SJCRH30 (cell line): ENCODE data around the gene NLRP11. TPM values are rescaled to one million over a fixed set of nuclear protein-coding genes. Genes with fewer than 3 reads are reported as not detected.

Experiments
- DNase-seq, 2 experiments: peaks; one replicate each; pipeline ENCODE4 v3.0.0-alpha.2; 2015 to 2020
- H3K27ac ChIP-seq: fragments of 250-450 bp; sonication (Bioruptor Pico); 2 replicates; pipeline ENCODE4 v1.5.1; 2020; ENCODE audit warnings: mild to moderate bottlenecking, moderate library complexity
- H3K27me3 ChIP-seq: fragments of 250-450 bp; sonication (Bioruptor Pico); 2 replicates; pipeline ENCODE4 v1.5.1; 2020; ENCODE audit warnings: mild to moderate bottlenecking, moderate library complexity
- H3K36me3 ChIP-seq: fragments of 250-450 bp; sonication (Bioruptor Pico); 2 replicates; pipeline ENCODE4 v1.5.1; 2020; ENCODE audit warnings: mild to moderate bottlenecking, moderate library complexity
- H3K4me1 ChIP-seq: fragments of 250-450 bp; sonication (Bioruptor Pico); 2 replicates; pipeline ENCODE4 v1.5.1; 2020; ENCODE audit warnings: mild to moderate bottlenecking, moderate library complexity
- H3K4me3 ChIP-seq: fragments of 250-450 bp; sonication (Bioruptor Pico); 2 replicates; pipeline ENCODE4 v1.5.1; 2020; ENCODE audit warnings: mild to moderate bottlenecking, moderate library complexity
- H3K9me3 ChIP-seq: fragments of 250-450 bp; sonication (Bioruptor Pico); replicated peaks from 2 replicates; pipeline ENCODE4 v1.5.1; 2020; ENCODE audit warnings: mild to moderate bottlenecking, moderate library complexity
- total RNA-seq: library from RNA; depleted of rRNA; stranded (reverse); fragments of >200 nt; shearing (Covaris generic); gene quantifications from 2 replicates; pipeline ENCODE4 v1.2.3, GENCODE V29; 2014; rRNA removed

Gene NLRP11
- total RNA-seq, result 4.6 and 4.9 TPM in 2 replicates

- Histone ChIP-seq H3K36me3 (no peaks in the 10 kb centered on the region), H3K9me3 (no peaks in the 10 kb centered on the region), H3K4me3 (no peak within 1 kb of the TSS), H3K27ac (no peak within 1 kb of the TSS), H3K27me3 (no peaks in the 10 kb centered on the region), H3K4me1 (no peaks in the 10 kb centered on the region)
- DNase-seq, result no peak
These were observed at the start of gene NLRP11 for GRCh38 chr19:55831846-55832245. Gene NLRP11, minus strand, starts transcription at chr19:55831999. Its CDS starts 13,825 bp downstream, at chr19:55818174.

- no peaks in the 10 kb centered on the region for H3K4me1 ChIP-seq
These were observed 45.4 kb upstream of the NLRP11 start for GRCh38 chr19:55877211-55877610.

GRCh38 chr19:55870736-55871135 lies 38.9 kb upstream of the NLRP11 start:
- Histone ChIP-seq H3K9me3 (no peaks in the 10 kb centered on the region; the same call in 1 of the 2 replicates), H3K27me3 (no peaks in the 10 kb centered on the region; the same call in 1 of the 2 replicates), H3K4me1 (no peaks in the 10 kb centered on the region), H3K4me3 (no peak overlapping the region), H3K27ac (no peak overlapping the region), H3K36me3 (no peaks in the 10 kb centered on the region)
- DNase-seq, result no peak

More at GRCh38 chr19:55877211-55877610, 45.4 kb upstream of the NLRP11 start:
- no peaks in the 10 kb centered on the region for H3K36me3 ChIP-seq
- H3K27ac ChIP-seq, result no peak overlapping the region
- no peaks in the 10 kb centered on the region; the same call in 1 of the 2 replicates for H3K9me3 ChIP-seq
- H3K4me3 ChIP-seq, result no peak overlapping the region
- no peak for DNase-seq
- no peaks in the 10 kb centered on the region for H3K27me3 ChIP-seq

GRCh38 chr19:55867101-55867500 lies 35.3 kb upstream of the NLRP11 start:
- DNase-seq, result no peak
- H3K4me1 ChIP-seq, result no peaks in the 10 kb centered on the region

GRCh38 chr19:55866521-55866920 lies 34.7 kb upstream of the NLRP11 start:
- H3K4me1 ChIP-seq, result no peaks in the 10 kb centered on the region
- no peaks in the 10 kb centered on the region for H3K36me3 ChIP-seq
- no peaks in the 10 kb centered on the region; the same call in 1 of the 2 replicates for H3K27me3 ChIP-seq
- no peaks in the 10 kb centered on the region for H3K9me3 ChIP-seq
- no peak overlapping the region for H3K27ac ChIP-seq
- no peak for DNase-seq
- H3K4me3 ChIP-seq, result no peak overlapping the region

More at GRCh38 chr19:55867101-55867500, 35.3 kb upstream of the NLRP11 start:
- Histone ChIP-seq H3K4me3 (no peak overlapping the region), H3K27ac (no peak overlapping the region), H3K36me3 (no peaks in the 10 kb centered on the region), H3K27me3 (no peaks in the 10 kb centered on the region; the same call in 1 of the 2 replicates), H3K9me3 (no peaks in the 10 kb centered on the region; the same call in 1 of the 2 replicates)

GRCh38 chr19:55858969-55859368 lies 27.2 kb upstream of the NLRP11 start:
- H3K4me1 ChIP-seq, result no peaks in the 10 kb centered on the region
- H3K27me3 ChIP-seq, result no peaks in the 10 kb centered on the region
- no peaks in the 10 kb centered on the region for H3K36me3 ChIP-seq
- no peak overlapping the region for H3K4me3 ChIP-seq
- no peak overlapping the region for H3K27ac ChIP-seq
- H3K9me3 ChIP-seq, result no peaks in the 10 kb centered on the region
- no peak for DNase-seq

- no peak overlapping the region for H3K27ac ChIP-seq
- no peaks in the 10 kb centered on the region for H3K27me3 ChIP-seq
- no peaks in the 10 kb centered on the region for H3K9me3 ChIP-seq
- no peaks in the 10 kb centered on the region for H3K4me1 ChIP-seq
- no peak overlapping the region for H3K4me3 ChIP-seq
- no peak for DNase-seq
- no peaks in the 10 kb centered on the region for H3K36me3 ChIP-seq
These were observed 26.6 kb upstream of the NLRP11 start for GRCh38 chr19:55858401-55858800.

GRCh38 chr19:55857974-55858373 lies 26.2 kb upstream of the NLRP11 start:
- Histone ChIP-seq H3K4me3 (no peak overlapping the region), H3K9me3 (no peaks in the 10 kb centered on the region), H3K4me1 (no peaks in the 10 kb centered on the region), H3K27me3 (no peaks in the 10 kb centered on the region), H3K27ac (no peak overlapping the region), H3K36me3 (no peaks in the 10 kb centered on the region)
- DNase-seq, result no peak

- Histone ChIP-seq H3K9me3 (no peaks in the 10 kb centered on the region), H3K27me3 (no peaks in the 10 kb centered on the region), H3K36me3 (no peaks in the 10 kb centered on the region), H3K4me3 (no peak overlapping the region), H3K4me1 (no peaks in the 10 kb centered on the region), H3K27ac (no peak overlapping the region)
- no peak for DNase-seq
These were observed 25.4 kb upstream of the NLRP11 start for GRCh38 chr19:55857149-55857548.

GRCh38 chr19:55855160-55855559 lies 23.4 kb upstream of the NLRP11 start:
- Histone ChIP-seq H3K4me3 (no peak overlapping the region), H3K9me3 (no peaks in the 10 kb centered on the region), H3K4me1 (no peaks in the 10 kb centered on the region), H3K36me3 (no peaks in the 10 kb centered on the region), H3K27me3 (no peaks in the 10 kb centered on the region), H3K27ac (no peak overlapping the region)
- no peak for DNase-seq

GRCh38 chr19:55838906-55839305 lies 7.1 kb upstream of the NLRP11 start:
- Histone ChIP-seq H3K9me3 (no peaks in the 10 kb centered on the region), H3K27ac (no peak overlapping the region), H3K36me3 (no peaks in the 10 kb centered on the region; the same call in 1 of the 2 replicates), H3K4me3 (no peak overlapping the region), H3K4me1 (no peaks in the 10 kb centered on the region), H3K27me3 (no peaks in the 10 kb centered on the region)
- DNase-seq, result no peak

GRCh38 chr19:55838251-55838650 lies 6.5 kb upstream of the NLRP11 start:
- Histone ChIP-seq H3K9me3 (no peaks in the 10 kb centered on the region), H3K27ac (no peak overlapping the region), H3K36me3 (no peaks in the 10 kb centered on the region; the same call in 1 of the 2 replicates), H3K27me3 (no peaks in the 10 kb centered on the region), H3K4me1 (no peaks in the 10 kb centered on the region), H3K4me3 (no peak overlapping the region)
- DNase-seq, result no peak

GRCh38 chr19:55836340-55836739 lies 4.5 kb upstream of the NLRP11 start, which contains the start of gene NLRP4:
Gene NLRP4, plus strand, starts transcription at chr19:55836540. Its CDS starts 15,541 bp downstream, at chr19:55852081.
- Histone ChIP-seq H3K9me3 (no peaks in the 10 kb centered on the region), H3K4me1 (no peaks in the 10 kb centered on the region), H3K36me3 (no peaks in the 10 kb centered on the region; the same call in 1 of the 2 replicates), H3K27ac (no peak within 1 kb of the TSS), H3K4me3 (no peak within 1 kb of the TSS), H3K27me3 (no peaks in the 10 kb centered on the region)
- no peak for DNase-seq

GRCh38 chr19:55832676-55833075 lies 877 bp upstream of the NLRP11 start:
- Histone ChIP-seq H3K27me3 (no peaks in the 10 kb centered on the region), H3K27ac (no peak overlapping the region), H3K4me3 (no peak overlapping the region), H3K36me3 (no peaks in the 10 kb centered on the region), H3K9me3 (no peaks in the 10 kb centered on the region), H3K4me1 (no peaks in the 10 kb centered on the region)
- DNase-seq, result no peak

GRCh38 chr19:55830656-55831055 lies 1.1 kb downstream of the NLRP11 start:
- Histone ChIP-seq H3K4me3 (no peak overlapping the region), H3K27me3 (no peaks in the 10 kb centered on the region), H3K36me3 (no peaks in the 10 kb centered on the region), H3K4me1 (no peaks in the 10 kb centered on the region), H3K9me3 (no peaks in the 10 kb centered on the region), H3K27ac (no peak overlapping the region)
- no peak for DNase-seq

- Histone ChIP-seq H3K27me3 (no peaks in the 10 kb centered on the region), H3K36me3 (no peaks in the 10 kb centered on the region), H3K4me1 (no peaks in the 10 kb centered on the region), H3K27ac (no peak overlapping the region), H3K9me3 (no peaks in the 10 kb centered on the region), H3K4me3 (no peak overlapping the region)
- no peak for DNase-seq
These were observed 11.8 kb downstream of the NLRP11 start for GRCh38 chr19:55820037-55820436.
